ENCODE measurements around the gene CRYAB.

DNA sequence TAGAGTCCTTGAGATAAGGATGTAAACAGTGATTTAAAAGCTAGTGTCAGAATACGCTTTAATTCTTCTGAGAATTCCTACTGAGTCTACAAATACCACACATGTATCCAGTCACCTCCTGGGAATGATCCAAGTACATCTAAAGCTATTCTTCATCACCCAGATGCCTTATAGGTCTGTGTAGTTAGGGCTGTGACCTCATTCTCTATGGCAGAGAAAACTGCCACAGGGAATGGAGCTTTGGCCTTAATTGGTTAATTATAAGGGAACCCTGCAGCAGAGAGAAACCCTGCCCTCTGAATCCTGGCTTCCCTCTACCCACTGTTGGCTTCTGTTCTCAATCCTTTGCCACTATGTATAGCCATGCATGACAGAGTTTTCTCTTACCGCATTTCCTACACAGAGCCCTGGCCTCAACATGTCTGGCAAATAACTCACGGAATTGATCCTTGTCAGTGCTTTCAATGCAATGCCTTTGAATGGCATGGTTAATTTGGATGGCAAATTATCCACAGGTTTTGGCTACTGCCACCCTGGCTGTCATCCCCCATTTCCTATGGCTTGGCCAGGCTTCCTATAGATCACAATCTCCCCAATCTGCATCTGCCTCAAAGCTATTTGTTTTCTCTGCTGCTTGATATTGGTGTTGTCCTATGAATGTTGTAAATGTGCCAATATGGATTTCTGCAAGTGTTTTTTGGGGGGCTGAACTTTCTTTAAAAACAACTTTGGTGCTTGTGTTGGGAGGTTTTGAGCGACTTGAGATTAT, 28.4 kb upstream of the CRYAB start:
- no peak for TF ChIP-seq CTCF (IDR thresholded peaks at IDR 0.05; ENCODE audit: insufficient read depth, low read length)
- no peak for TF ChIP-seq POLR2AphosphoS5 (IDR thresholded peaks at IDR 0.05; ENCODE audit: low read depth)
- TF ChIP-seq SPI1 (IDR thresholded peaks at IDR 0.05; ENCODE audit: borderline replicate concordance, low read depth): no peak
- no peak for TF ChIP-seq GABPA (IDR thresholded peaks at IDR 0.05; ENCODE audit: low read depth)
- no peak for TF ChIP-seq REST (IDR thresholded peaks at IDR 0.05; ENCODE audit: insufficient replicate concordance, low read depth)
